Measurements from ENCODE around the gene HS2ST1. TPM values are rescaled to one million over a fixed set of nuclear protein-coding genes. Genes with fewer than 3 reads are reported as not detected.

The HS2ST1 gene
- polyA plus RNA-seq, 4 donors: 4.1 to 37.8 (median 7.5) TPM

GRCh38 chr1:87044840-87045239, 130.4 kb downstream of the HS2ST1 start:
- Histone ChIP-seq H3K36me3 (ENCODE audit: control insufficient read depth in 3 of 3, insufficient read depth in 2 of 3, low read depth in 1 of 3, low read length in 3 of 3) (no peaks in the 10 kb centered on the region), H3K4me3 (ENCODE audit: low read depth in 1 of 3, low read length in 3 of 3) (no peak overlapping the region), H3K4me1 (ENCODE audit: control insufficient read depth in 3 of 3, insufficient read depth in 2 of 3, low read depth in 1 of 3, low read length in 2 of 3) (no peaks in the 10 kb centered on the region), H3K27me3 (ENCODE audit: control insufficient read depth in 3 of 3, insufficient read depth in 3 of 3, low read length in 3 of 3) (no peaks in the 10 kb centered on the region), H3K9me3 (ENCODE audit: control insufficient read depth in 2 of 2, insufficient read depth in 1 of 2, low read depth in 1 of 2, low read length in 1 of 2) (peaks cover 0 to 3% of the 10 kb centered on the region in 2 donors), H3K27ac (ENCODE audit: low read depth in 1 of 3, low read length in 2 of 3) (no peak overlapping the region)
- FAIRE-seq: no peak
- DNase-seq: no peak
- whole genome bisulfite sequencing, 3 donors: 76 to 96% (median 80%) methylated on average over 5 of the region's 5 CpGs

- DNase-seq (peak in 1 of 2 donors; percentile 9), FAIRE-seq (no peak)
- no peaks in the 10 kb centered on the region for H3K27me3 ChIP-seq (ENCODE audit: control insufficient read depth in 3 of 3, insufficient read depth in 3 of 3, low read length in 3 of 3)
- H3K4me3 ChIP-seq (ENCODE audit: low read depth in 1 of 3, low read length in 3 of 3): no peak overlapping the region
- 41 to 54% (median 44%) methylated on average over 5 of the region's 5 CpGs for WGBS, 3 donors
- no peaks in the 10 kb centered on the region for H3K4me1 ChIP-seq (ENCODE audit: control insufficient read depth in 3 of 3, insufficient read depth in 2 of 3, low read depth in 1 of 3, low read length in 2 of 3)
- peak overlapping the region in 1 of 3 donors; percentile 24 for H3K27ac ChIP-seq (ENCODE audit: low read depth in 1 of 3, low read length in 2 of 3)
- H3K36me3 ChIP-seq (ENCODE audit: control insufficient read depth in 3 of 3, insufficient read depth in 2 of 3, low read depth in 1 of 3, low read length in 3 of 3): no peaks in the 10 kb centered on the region
- peaks cover 0 to 3% of the 10 kb centered on the region in 2 donors for H3K9me3 ChIP-seq (ENCODE audit: control insufficient read depth in 2 of 2, insufficient read depth in 1 of 2, low read depth in 1 of 2, low read length in 1 of 2)
Observed at GRCh38 chr1:87045761-87046304, 131.4 kb downstream of the HS2ST1 start.

GRCh38 chr1:87046951-87047350, 132.5 kb downstream of the HS2ST1 start:
- Histone ChIP-seq H3K36me3 (ENCODE audit: control insufficient read depth in 3 of 3, insufficient read depth in 2 of 3, low read depth in 1 of 3, low read length in 3 of 3) (no peaks in the 10 kb centered on the region), H3K9me3 (ENCODE audit: control insufficient read depth in 2 of 2, insufficient read depth in 1 of 2, low read depth in 1 of 2, low read length in 1 of 2) (peaks cover 0 to 3% of the 10 kb centered on the region in 2 donors), H3K4me3 (ENCODE audit: low read depth in 1 of 3, low read length in 3 of 3) (no peak overlapping the region), H3K27me3 (ENCODE audit: control insufficient read depth in 3 of 3, insufficient read depth in 3 of 3, low read length in 3 of 3) (no peaks in the 10 kb centered on the region), H3K27ac (ENCODE audit: low read depth in 1 of 3, low read length in 2 of 3) (no peak overlapping the region), H3K4me1 (ENCODE audit: control insufficient read depth in 3 of 3, insufficient read depth in 2 of 3, low read depth in 1 of 3, low read length in 2 of 3) (no peaks in the 10 kb centered on the region)
- FAIRE-seq (no peak), DNase-seq (no peak)
- 62 to 79% (median 69%) methylated on average over 4 of the region's 4 CpGs for WGBS, 3 donors

GRCh38 chr1:87048237-87048636, 133.8 kb downstream of the HS2ST1 start:
- H3K9me3 ChIP-seq (ENCODE audit: control insufficient read depth in 2 of 2, insufficient read depth in 1 of 2, low read depth in 1 of 2, low read length in 1 of 2): peaks cover 0 to 3% of the 10 kb centered on the region in 2 donors
- H3K4me3 ChIP-seq (ENCODE audit: low read depth in 1 of 3, low read length in 3 of 3): no peak overlapping the region
- no peaks in the 10 kb centered on the region for H3K36me3 ChIP-seq (ENCODE audit: control insufficient read depth in 3 of 3, insufficient read depth in 2 of 3, low read depth in 1 of 3, low read length in 3 of 3)
- WGBS, 3 donors: 98 to 99% (median 98%) methylated on average over 3 of the region's 3 CpGs
- DNase-seq (no peak), FAIRE-seq (no peak)
- H3K27ac ChIP-seq (ENCODE audit: low read depth in 1 of 3, low read length in 2 of 3): no peak overlapping the region
- no peaks in the 10 kb centered on the region for H3K27me3 ChIP-seq (ENCODE audit: control insufficient read depth in 3 of 3, insufficient read depth in 3 of 3, low read length in 3 of 3)
- H3K4me1 ChIP-seq (ENCODE audit: control insufficient read depth in 3 of 3, insufficient read depth in 2 of 3, low read depth in 1 of 3, low read length in 2 of 3): no peaks in the 10 kb centered on the region

GRCh38 chr1:87051965-87052364, 137.5 kb downstream of the HS2ST1 start:
- peaks cover 0 to 7% of the 10 kb centered on the region in 2 donors for H3K9me3 ChIP-seq (ENCODE audit: control insufficient read depth in 2 of 2, insufficient read depth in 1 of 2, low read depth in 1 of 2, low read length in 1 of 2)
- H3K27ac ChIP-seq (ENCODE audit: low read depth in 1 of 3, low read length in 2 of 3): no peak overlapping the region
- H3K27me3 ChIP-seq (ENCODE audit: control insufficient read depth in 3 of 3, insufficient read depth in 3 of 3, low read length in 3 of 3): no peaks in the 10 kb centered on the region
- WGBS, 3 donors: 92 to 99% (median 95%) methylated on average over 5 of the region's 5 CpGs
- no peak overlapping the region for H3K4me3 ChIP-seq (ENCODE audit: low read depth in 1 of 3, low read length in 3 of 3)
- no peak for FAIRE-seq
- DNase-seq: no peak
- H3K4me1 ChIP-seq (ENCODE audit: control insufficient read depth in 3 of 3, insufficient read depth in 2 of 3, low read depth in 1 of 3, low read length in 2 of 3): no peaks in the 10 kb centered on the region
- no peaks in the 10 kb centered on the region for H3K36me3 ChIP-seq (ENCODE audit: control insufficient read depth in 3 of 3, insufficient read depth in 2 of 3, low read depth in 1 of 3, low read length in 3 of 3)

GRCh38 chr1:87052400-87052799, 138.0 kb downstream of the HS2ST1 start:
- 90 to 94% (median 91%) methylated on average over 3 of the region's 3 CpGs for WGBS, 3 donors
- no peaks in the 10 kb centered on the region for H3K36me3 ChIP-seq (ENCODE audit: control insufficient read depth in 3 of 3, insufficient read depth in 2 of 3, low read depth in 1 of 3, low read length in 3 of 3)
- H3K27ac ChIP-seq (ENCODE audit: low read depth in 1 of 3, low read length in 2 of 3): no peak overlapping the region
- no peaks in the 10 kb centered on the region for H3K27me3 ChIP-seq (ENCODE audit: control insufficient read depth in 3 of 3, insufficient read depth in 3 of 3, low read length in 3 of 3)
- no peak for FAIRE-seq
- no peak for DNase-seq
- H3K4me3 ChIP-seq (ENCODE audit: low read depth in 1 of 3, low read length in 3 of 3): no peak overlapping the region
- H3K4me1 ChIP-seq (ENCODE audit: control insufficient read depth in 3 of 3, insufficient read depth in 2 of 3, low read depth in 1 of 3, low read length in 2 of 3): no peaks in the 10 kb centered on the region
- H3K9me3 ChIP-seq (ENCODE audit: control insufficient read depth in 2 of 2, insufficient read depth in 1 of 2, low read depth in 1 of 2, low read length in 1 of 2): peaks cover 0 to 7% of the 10 kb centered on the region in 2 donors

GRCh38 chr1:87052961-87053360, 138.5 kb downstream of the HS2ST1 start:
- FAIRE-seq: no peak
- 90 to 100% (median 92%) methylated on average over 1 of the region's 1 CpG for WGBS, 3 donors

GRCh38 chr1:87053446-87053845, 139.0 kb downstream of the HS2ST1 start:
- H3K9me3 ChIP-seq (ENCODE audit: control insufficient read depth in 2 of 2, insufficient read depth in 1 of 2, low read depth in 1 of 2, low read length in 1 of 2): peaks cover 0 to 4% of the 10 kb centered on the region in 2 donors
- DNase-seq: no peak
- 85 to 98% (median 91%) methylated on average over 1 of the region's 1 CpG for WGBS, 3 donors
- no peaks in the 10 kb centered on the region for H3K27me3 ChIP-seq (ENCODE audit: control insufficient read depth in 3 of 3, insufficient read depth in 3 of 3, low read length in 3 of 3)
- H3K36me3 ChIP-seq (ENCODE audit: control insufficient read depth in 3 of 3, insufficient read depth in 2 of 3, low read depth in 1 of 3, low read length in 3 of 3): no peaks in the 10 kb centered on the region
- H3K4me1 ChIP-seq (ENCODE audit: control insufficient read depth in 3 of 3, insufficient read depth in 2 of 3, low read depth in 1 of 3, low read length in 2 of 3): no peaks in the 10 kb centered on the region
- FAIRE-seq: no peak
- no peak overlapping the region for H3K27ac ChIP-seq (ENCODE audit: low read depth in 1 of 3, low read length in 2 of 3)
- no peak overlapping the region for H3K4me3 ChIP-seq (ENCODE audit: low read depth in 1 of 3, low read length in 3 of 3)

More at GRCh38 chr1:87052961-87053360, 138.5 kb downstream of the HS2ST1 start:
- no peaks in the 10 kb centered on the region for H3K27me3 ChIP-seq (ENCODE audit: control insufficient read depth in 3 of 3, insufficient read depth in 3 of 3, low read length in 3 of 3)
- no peak overlapping the region for H3K27ac ChIP-seq (ENCODE audit: low read depth in 1 of 3, low read length in 2 of 3)
- no peak overlapping the region for H3K4me3 ChIP-seq (ENCODE audit: low read depth in 1 of 3, low read length in 3 of 3)
- no peaks in the 10 kb centered on the region for H3K36me3 ChIP-seq (ENCODE audit: control insufficient read depth in 3 of 3, insufficient read depth in 2 of 3, low read depth in 1 of 3, low read length in 3 of 3)
- H3K4me1 ChIP-seq (ENCODE audit: control insufficient read depth in 3 of 3, insufficient read depth in 2 of 3, low read depth in 1 of 3, low read length in 2 of 3): no peaks in the 10 kb centered on the region
- peaks cover 0 to 7% of the 10 kb centered on the region in 2 donors for H3K9me3 ChIP-seq (ENCODE audit: control insufficient read depth in 2 of 2, insufficient read depth in 1 of 2, low read depth in 1 of 2, low read length in 1 of 2)
- DNase-seq: no peak

GRCh38 chr1:87056974-87057373, 142.5 kb downstream of the HS2ST1 start:
- H3K4me1 ChIP-seq (ENCODE audit: control insufficient read depth in 3 of 3, insufficient read depth in 2 of 3, low read depth in 1 of 3, low read length in 2 of 3): no peaks in the 10 kb centered on the region
- no peak overlapping the region for H3K27ac ChIP-seq (ENCODE audit: low read depth in 1 of 3, low read length in 2 of 3)
- no peaks in the 10 kb centered on the region for H3K27me3 ChIP-seq (ENCODE audit: control insufficient read depth in 3 of 3, insufficient read depth in 3 of 3, low read length in 3 of 3)
- H3K36me3 ChIP-seq (ENCODE audit: control insufficient read depth in 3 of 3, insufficient read depth in 2 of 3, low read depth in 1 of 3, low read length in 3 of 3): no peaks in the 10 kb centered on the region
- no peak overlapping the region for H3K4me3 ChIP-seq (ENCODE audit: low read depth in 1 of 3, low read length in 3 of 3)
- FAIRE-seq: no peak
- peaks cover 0 to 4% of the 10 kb centered on the region in 2 donors for H3K9me3 ChIP-seq (ENCODE audit: control insufficient read depth in 2 of 2, insufficient read depth in 1 of 2, low read depth in 1 of 2, low read length in 1 of 2)
- no peak for DNase-seq
